Loucy (cell line): ENCODE measurements around the gene IFNA7.

Experiments used
- H2AFZ ChIP-seq: fragments of 200-600 bp; sonication (generic); 2 replicates; pipeline ENCODE4 v1.6.0; 2016; ENCODE audit warnings: antibody characterized with exemption, mild to moderate bottlenecking, low read length, moderate library complexity
- H3F3A ChIP-seq: fragments of 200-600 bp; 2 replicates; pipeline ENCODE4 v1.6.0; 2016; ENCODE audit warnings: antibody characterized with exemption, low read depth, mild to moderate bottlenecking
- H3K27me3 ChIP-seq: fragments of 200-600 bp; sonication (generic); 2 replicates; pipeline ENCODE4 v1.6.1; 2014; ENCODE audit warnings: low read length, mild to moderate bottlenecking; ENCODE audit not compliant: insufficient read depth, poor library complexity, severe bottlenecking
- H3K36me3 ChIP-seq: fragments of 200-600 bp; sonication (generic); 2 replicates; pipeline ENCODE4 v1.6.1; 2016; ENCODE audit warnings: low read length; ENCODE audit not compliant: insufficient read depth
- H3K4me1 ChIP-seq: fragments of 200-600 bp; sonication (generic); 2 replicates; pipeline ENCODE4 v1.5.1; 2014; ENCODE audit warnings: low read length, mild to moderate bottlenecking; ENCODE audit not compliant: insufficient read depth, poor library complexity, severe bottlenecking
- H3K4me2 ChIP-seq: fragments of 200-600 bp; sonication (generic); 2 replicates; pipeline ENCODE4 v1.6.0; 2014; ENCODE audit warnings: antibody characterized with exemption, low read length, low read depth, mild to moderate bottlenecking; ENCODE audit not compliant: poor library complexity, severe bottlenecking
- H3K4me3 ChIP-seq: fragments of 200-600 bp; sonication (generic); 2 replicates; pipeline ENCODE4 v1.5.1; 2014; ENCODE audit warnings: low read length, mild to moderate bottlenecking, mixed read lengths; ENCODE audit not compliant: poor library complexity, severe bottlenecking
- H3K79me2 ChIP-seq: fragments of 200-600 bp; sonication (generic); 2 replicates; pipeline ENCODE4 v1.6.1; 2014; ENCODE audit warnings: low read length; ENCODE audit not compliant: insufficient read depth
- H3K9ac ChIP-seq: fragments of 200-600 bp; sonication (generic); 2 replicates; pipeline ENCODE4 v1.6.0; 2014; ENCODE audit warnings: mild to moderate bottlenecking, low read depth, low read length, moderate library complexity; ENCODE audit not compliant: poor library complexity, severe bottlenecking
- H3K9me2 ChIP-seq: fragments of 200-600 bp; sonication (generic); replicated peaks from 2 replicates; pipeline ENCODE4 v1.6.1; 2016; ENCODE audit warnings: low read depth, low read length, mixed read lengths
- H3K9me3 ChIP-seq: fragments of 200-600 bp; sonication (generic); 2 replicates; pipeline ENCODE4 v1.6.1; 2014; ENCODE audit warnings: mild to moderate bottlenecking, antibody characterized with exemption, low read length, low read depth; ENCODE audit not compliant: insufficient read depth
- H4K20me1 ChIP-seq: fragments of 200-600 bp; sonication (generic); 2 replicates; pipeline ENCODE4 v1.6.0; 2014; ENCODE audit warnings: antibody characterized with exemption, low read length, mild to moderate bottlenecking; ENCODE audit not compliant: insufficient read depth, poor library complexity, severe bottlenecking
- EZH2phosphoT487 ChIP-seq: fragments of 200-600 bp; IDR thresholded peaks from 2 replicates; pipeline ENCODE4 v1.6.1; 2018; ENCODE audit warnings: antibody characterized with exemption, mild to moderate bottlenecking, moderate library complexity, borderline replicate concordance
- TF ChIP-seq, protein P1 (sequence below): fragments of 200-600 bp; sonication (generic); conservative IDR thresholded peaks from 2 replicates; pipeline ENCODE4 v1.5.1; 2014; ENCODE audit warnings: mild to moderate bottlenecking, antibody characterized with exemption, low read length

IFNA7 gene

DNA sequence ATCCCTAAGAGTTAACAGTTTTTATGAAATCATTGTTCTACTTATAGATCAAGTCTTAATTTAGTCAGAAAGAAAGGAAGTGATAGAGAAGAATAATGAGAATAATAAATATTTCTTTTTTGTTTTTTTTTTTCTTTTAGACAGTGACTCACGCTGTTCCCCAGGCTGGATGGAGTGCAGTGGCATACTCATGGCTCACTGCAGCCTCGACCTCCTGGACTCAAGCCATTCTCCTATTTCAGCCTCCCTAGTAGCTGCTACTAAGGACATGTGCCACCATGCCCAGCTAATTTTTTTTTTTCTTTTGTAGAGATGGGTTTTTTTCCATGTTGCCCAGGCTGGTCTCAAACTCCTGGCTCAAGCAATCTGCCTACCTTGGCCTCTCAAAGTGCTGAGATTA is 46.5 kb downstream of the IFNA7 start:
- Histone ChIP-seq H3K79me2 (no peaks in the 10 kb centered on the region), H3K9me3 (peaks cover 13% of the 10 kb centered on the region)

DNA sequence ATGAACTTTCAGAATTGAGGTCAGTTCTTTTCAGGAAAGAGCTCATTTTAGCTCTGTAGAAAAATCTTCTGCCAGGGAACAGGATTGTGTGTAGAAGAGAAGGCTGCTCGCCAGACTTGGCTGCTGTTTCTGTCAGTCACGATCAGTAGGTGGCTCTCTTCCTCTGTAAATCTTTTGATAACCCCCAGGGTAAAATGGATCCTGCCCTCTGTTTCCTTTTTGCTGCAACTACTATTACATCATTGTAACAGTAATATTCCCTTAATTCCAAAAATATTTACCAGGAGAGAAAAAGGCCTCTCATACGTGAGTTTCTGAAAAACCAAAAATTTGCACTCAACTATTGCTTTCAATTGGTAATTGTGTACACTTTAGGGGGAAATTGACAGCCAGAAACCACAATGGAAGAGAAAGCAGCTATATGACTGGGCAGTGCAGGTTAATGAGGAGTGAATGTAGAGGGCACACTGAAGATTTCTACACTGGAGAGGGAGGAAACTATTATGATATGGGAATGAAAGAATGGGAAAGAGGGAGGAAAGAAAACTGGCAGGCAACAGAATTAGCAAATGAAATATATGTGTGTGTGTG is 47.9 kb downstream of the IFNA7 start:
- Histone ChIP-seq H3K4me3 (peak overlapping the region; percentile 28), H3F3A (no peaks in the 10 kb centered on the region), H3K36me3 (no peaks in the 10 kb centered on the region), H3K9me3 (peaks cover 13% of the 10 kb centered on the region), H4K20me1 (no peaks in the 10 kb centered on the region), H3K4me2 (peak overlapping the region; percentile 49), H3K4me1 (peaks cover 9% of the 10 kb centered on the region), H3K79me2 (no peaks in the 10 kb centered on the region), H3K9me2 (no peaks in the 10 kb centered on the region), H2AFZ (peak overlapping the region; percentile 91), H3K9ac (peak overlapping the region; percentile 10), H3K27me3 (no peaks in the 10 kb centered on the region)
- TF ChIP-seq EZH2phosphoT487: no peak
- TF ChIP-seq, protein P1, sequence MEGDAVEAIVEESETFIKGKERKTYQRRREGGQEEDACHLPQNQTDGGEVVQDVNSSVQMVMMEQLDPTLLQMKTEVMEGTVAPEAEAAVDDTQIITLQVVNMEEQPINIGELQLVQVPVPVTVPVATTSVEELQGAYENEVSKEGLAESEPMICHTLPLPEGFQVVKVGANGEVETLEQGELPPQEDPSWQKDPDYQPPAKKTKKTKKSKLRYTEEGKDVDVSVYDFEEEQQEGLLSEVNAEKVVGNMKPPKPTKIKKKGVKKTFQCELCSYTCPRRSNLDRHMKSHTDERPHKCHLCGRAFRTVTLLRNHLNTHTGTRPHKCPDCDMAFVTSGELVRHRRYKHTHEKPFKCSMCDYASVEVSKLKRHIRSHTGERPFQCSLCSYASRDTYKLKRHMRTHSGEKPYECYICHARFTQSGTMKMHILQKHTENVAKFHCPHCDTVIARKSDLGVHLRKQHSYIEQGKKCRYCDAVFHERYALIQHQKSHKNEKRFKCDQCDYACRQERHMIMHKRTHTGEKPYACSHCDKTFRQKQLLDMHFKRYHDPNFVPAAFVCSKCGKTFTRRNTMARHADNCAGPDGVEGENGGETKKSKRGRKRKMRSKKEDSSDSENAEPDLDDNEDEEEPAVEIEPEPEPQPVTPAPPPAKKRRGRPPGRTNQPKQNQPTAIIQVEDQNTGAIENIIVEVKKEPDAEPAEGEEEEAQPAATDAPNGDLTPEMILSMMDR: peak; percentile 82

More for the DNA sequence above, 46.5 kb downstream of the IFNA7 start:
- H3K36me3 ChIP-seq: no peaks in the 10 kb centered on the region
- TF ChIP-seq, protein P1: no peak
- no peak for TF ChIP-seq EZH2phosphoT487
- H3K4me3 ChIP-seq: no peak overlapping the region
- H2AFZ ChIP-seq: no peak overlapping the region
- H3K4me1 ChIP-seq: peaks cover 12% of the 10 kb centered on the region
- H4K20me1 ChIP-seq: no peaks in the 10 kb centered on the region
- no peak overlapping the region for H3K4me2 ChIP-seq
- no peaks in the 10 kb centered on the region for H3K27me3 ChIP-seq
- no peaks in the 10 kb centered on the region for H3F3A ChIP-seq
- H3K9me2 ChIP-seq: no peaks in the 10 kb centered on the region
- no peak overlapping the region for H3K9ac ChIP-seq

DNA sequence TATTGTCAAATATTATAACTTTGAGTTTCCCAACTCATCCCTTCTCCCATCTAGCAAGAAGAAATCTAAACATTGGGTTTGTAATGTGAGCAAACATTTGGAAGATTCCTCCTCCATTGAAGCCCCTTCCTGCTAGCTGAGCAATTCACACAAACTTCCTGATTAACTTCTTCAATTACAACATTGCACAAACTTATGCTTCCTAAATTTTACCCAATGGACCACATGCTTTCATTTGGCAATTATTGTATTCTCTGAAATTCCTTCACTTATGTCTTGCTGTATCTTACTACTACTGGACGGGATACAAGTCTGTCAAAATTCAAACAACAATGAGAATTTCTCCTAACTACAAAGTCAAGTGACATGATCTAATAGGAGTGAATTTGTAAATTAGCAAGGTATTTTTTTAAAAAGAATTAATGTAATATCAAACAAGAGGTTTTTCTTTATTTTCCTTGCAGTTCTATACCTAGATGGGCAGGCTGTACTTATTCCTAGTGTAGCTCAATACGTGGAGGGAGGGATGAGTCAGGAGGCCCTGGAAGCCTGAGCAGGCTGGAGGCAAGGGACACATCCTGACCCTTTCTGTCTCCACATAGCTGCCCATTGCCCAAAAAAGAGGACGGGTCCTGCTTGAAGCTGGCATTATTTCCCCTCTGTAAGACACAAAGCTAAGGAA is 48.5 kb downstream of the IFNA7 start:
- no peaks in the 10 kb centered on the region for H3F3A ChIP-seq
- peak overlapping the region; percentile 10 for H3K9ac ChIP-seq
- H3K9me2 ChIP-seq: no peaks in the 10 kb centered on the region
- H3K36me3 ChIP-seq: no peaks in the 10 kb centered on the region
- TF ChIP-seq, protein P1: no peak
- no peak for TF ChIP-seq EZH2phosphoT487
- peak overlapping the region; percentile 49 for H3K4me2 ChIP-seq
- H3K4me1 ChIP-seq: peaks cover 9% of the 10 kb centered on the region
- H3K4me3 ChIP-seq: no peak overlapping the region
- peak overlapping the region; percentile 91 for H2AFZ ChIP-seq
- H3K27me3 ChIP-seq: no peaks in the 10 kb centered on the region
- no peaks in the 10 kb centered on the region for H3K79me2 ChIP-seq
- H4K20me1 ChIP-seq: no peaks in the 10 kb centered on the region
- H3K9me3 ChIP-seq: peaks cover 16% of the 10 kb centered on the region
